RWPE2 (cell line): ENCODE data around the gene ABHD16B.
"Not testable (repeated sequence)": the region's sequence is repeated elsewhere in the genome, so short reads cannot be mapped to it uniquely, and the experiment has no call there.

Experiments
- ATAC-seq: fragments of 200-7000 bp; cut with Tn5 transposase; 3 replicates; pipeline ENCODE4 v1.9.1; 2021; ENCODE audit warnings: low read depth
- DNase-seq: peaks from one replicate; pipeline ENCODE4 v3.0.0-alpha.2; 2020; ENCODE audit warnings: low spot score
- H3K27ac ChIP-seq: fragments of 450-650 bp; 2 replicates; pipeline ENCODE4 v1.5.1; 2017; ENCODE audit warnings: mild to moderate bottlenecking; ENCODE audit not compliant: poor library complexity, severe bottlenecking
- H3K27me3 ChIP-seq: fragments of 250-450 bp; sonication (Bioruptor Pico); 2 replicates; pipeline ENCODE4 v1.5.1; 2021; ENCODE audit warnings: mild to moderate bottlenecking, moderate library complexity; ENCODE audit not compliant: insufficient read depth, poor library complexity, severe bottlenecking
- H3K36me3 ChIP-seq: fragments of 250-450 bp; sonication (Bioruptor Pico); 2 replicates; pipeline ENCODE4 v1.5.1; 2020; ENCODE audit warnings: low read depth, mild to moderate bottlenecking, moderate library complexity
- H3K4me1 ChIP-seq: fragments of 250-450 bp; sonication (Bioruptor Pico); 2 replicates; pipeline ENCODE4 v1.5.1; 2021; ENCODE audit warnings: mild to moderate bottlenecking, moderate library complexity; ENCODE audit not compliant: insufficient read depth, poor library complexity, severe bottlenecking
- H3K4me3 ChIP-seq: fragments of 250-450 bp; sonication (Bioruptor Pico); 2 replicates; pipeline ENCODE4 v1.5.1; 2021; ENCODE audit warnings: mild to moderate bottlenecking, moderate library complexity; ENCODE audit not compliant: severe bottlenecking
- H3K9me3 ChIP-seq: fragments of 250-450 bp; sonication (Bioruptor Pico); 2 replicates; pipeline ENCODE4 v1.5.1; 2021; ENCODE audit warnings: mild to moderate bottlenecking, moderate library complexity; ENCODE audit not compliant: severe bottlenecking
- CTCF ChIP-seq: fragments of 450-650 bp; IDR thresholded peaks from one replicate; pipeline ENCODE4 v1.5.1; 2017; ENCODE audit warnings: mild to moderate bottlenecking, moderate library complexity; ENCODE audit not compliant: poor library complexity, severe bottlenecking

Gene ABHD16B

GRCh38 chr20:63848003-63848911 lies 13.0 kb upstream of the ABHD16B start:
- TF ChIP-seq CTCF: no peak
- Histone ChIP-seq H3K4me3 (no peak overlapping the region), H3K9me3 (no peaks in the 10 kb centered on the region), H3K4me1 (no peaks in the 10 kb centered on the region), H3K27me3 (peaks cover 20% of the 10 kb centered on the region), H3K36me3 (no peaks in the 10 kb centered on the region), H3K27ac (no peak overlapping the region)
- DNase-seq: peak; percentile 83
- no peak for ATAC-seq

GRCh38 chr20:63850689-63851547 lies 10.4 kb upstream of the ABHD16B start:
- ATAC-seq: no peak
- no peaks in the 10 kb centered on the region for H3K9me3 ChIP-seq
- H3K27me3 ChIP-seq: peaks cover 21% of the 10 kb centered on the region
- no peak overlapping the region for H3K4me3 ChIP-seq
- H3K36me3 ChIP-seq: no peaks in the 10 kb centered on the region
- no peaks in the 10 kb centered on the region for H3K4me1 ChIP-seq
- DNase-seq: no peak
- no peak overlapping the region for H3K27ac ChIP-seq
- TF ChIP-seq CTCF: no peak

- not testable (repeated sequence) for H3K9me3 ChIP-seq, H3K36me3 ChIP-seq, H3K4me3 ChIP-seq, DNase-seq, H3K4me1 ChIP-seq, ATAC-seq, H3K27ac ChIP-seq
- peaks cover 27% of the 10 kb centered on the region for H3K27me3 ChIP-seq
These were observed 9.8 kb upstream of the ABHD16B start for GRCh38 chr20:63851548-63851943.

GRCh38 chr20:63853733-63854068 lies 7.6 kb upstream of the ABHD16B start:
- H3K4me1 ChIP-seq, H3K36me3 ChIP-seq, H3K27ac ChIP-seq, H3K9me3 ChIP-seq, ATAC-seq, H3K4me3 ChIP-seq, DNase-seq: not testable (repeated sequence)
- H3K27me3 ChIP-seq: peaks cover 38% of the 10 kb centered on the region

- no peak for TF ChIP-seq CTCF
- no peaks in the 10 kb centered on the region for H3K9me3 ChIP-seq
- no peak overlapping the region for H3K4me3 ChIP-seq
- DNase-seq: peak; percentile 81
- no peak overlapping the region for H3K27ac ChIP-seq
- no peaks in the 10 kb centered on the region for H3K36me3 ChIP-seq
- peaks cover 38% of the 10 kb centered on the region for H3K27me3 ChIP-seq
- ATAC-seq: no peak
- no peaks in the 10 kb centered on the region for H3K4me1 ChIP-seq
These were observed 7.1 kb upstream of the ABHD16B start for GRCh38 chr20:63854069-63854765.
